ENCODE results near the gene TMEM163. TPM values are rescaled to one million over a fixed set of nuclear protein-coding genes. Genes with fewer than 3 reads are reported as not detected.
A peak's percentile ranks its signal among the peaks of the same experiment; 100 is the strongest.

The TMEM163 gene
- total and polyA plus RNA-seq, 4 donors, result 5.8 to 46.9 (median 29.8) TPM

GRCh38 chr2:134677856-134678756 lies 40.7 kb downstream of the TMEM163 start:
- 70 to 84% methylated on average over 20 of the region's 20 CpGs for WGBS, 2 donors
- H3K36me3 ChIP-seq (ENCODE audit: control insufficient read depth in 4 of 4, insufficient read depth in 4 of 4, low read length in 4 of 4), result no peaks in the 10 kb centered on the region
- DNase-seq (no peak), ATAC-seq (ENCODE audit: insufficient read depth, low FRiP score) (no peak)
- peaks cover 0 to 3% (median 0%) of the 10 kb centered on the region in 4 donors for H3K9me3 ChIP-seq (ENCODE audit: control insufficient read depth in 4 of 4, insufficient read depth in 3 of 4, low read length in 3 of 4)
- no peak overlapping the region for H3K27ac ChIP-seq (ENCODE audit: low read depth in 1 of 2, low read length in 1 of 2)
- no peak overlapping the region for H3K9ac ChIP-seq (ENCODE audit: insufficient read depth in 1 of 2, low read length in 2 of 2)
- H3K4me3 ChIP-seq, result no peak overlapping the region
- TF ChIP-seq, protein P1, sequence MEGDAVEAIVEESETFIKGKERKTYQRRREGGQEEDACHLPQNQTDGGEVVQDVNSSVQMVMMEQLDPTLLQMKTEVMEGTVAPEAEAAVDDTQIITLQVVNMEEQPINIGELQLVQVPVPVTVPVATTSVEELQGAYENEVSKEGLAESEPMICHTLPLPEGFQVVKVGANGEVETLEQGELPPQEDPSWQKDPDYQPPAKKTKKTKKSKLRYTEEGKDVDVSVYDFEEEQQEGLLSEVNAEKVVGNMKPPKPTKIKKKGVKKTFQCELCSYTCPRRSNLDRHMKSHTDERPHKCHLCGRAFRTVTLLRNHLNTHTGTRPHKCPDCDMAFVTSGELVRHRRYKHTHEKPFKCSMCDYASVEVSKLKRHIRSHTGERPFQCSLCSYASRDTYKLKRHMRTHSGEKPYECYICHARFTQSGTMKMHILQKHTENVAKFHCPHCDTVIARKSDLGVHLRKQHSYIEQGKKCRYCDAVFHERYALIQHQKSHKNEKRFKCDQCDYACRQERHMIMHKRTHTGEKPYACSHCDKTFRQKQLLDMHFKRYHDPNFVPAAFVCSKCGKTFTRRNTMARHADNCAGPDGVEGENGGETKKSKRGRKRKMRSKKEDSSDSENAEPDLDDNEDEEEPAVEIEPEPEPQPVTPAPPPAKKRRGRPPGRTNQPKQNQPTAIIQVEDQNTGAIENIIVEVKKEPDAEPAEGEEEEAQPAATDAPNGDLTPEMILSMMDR (IDR thresholded peaks at IDR 0.05; ENCODE audit: control extremely low read depth, extremely low read depth), result no peak
- no peaks in the 10 kb centered on the region for H3K27me3 ChIP-seq (ENCODE audit: control insufficient read depth in 3 of 3, insufficient read depth in 3 of 3, low read length in 2 of 3)
- peaks cover 0 to 9% (median 0%) of the 10 kb centered on the region in 5 donors for H3K4me1 ChIP-seq (ENCODE audit: control insufficient read depth in 5 of 5, insufficient read depth in 5 of 5, low read length in 5 of 5)

DNA sequence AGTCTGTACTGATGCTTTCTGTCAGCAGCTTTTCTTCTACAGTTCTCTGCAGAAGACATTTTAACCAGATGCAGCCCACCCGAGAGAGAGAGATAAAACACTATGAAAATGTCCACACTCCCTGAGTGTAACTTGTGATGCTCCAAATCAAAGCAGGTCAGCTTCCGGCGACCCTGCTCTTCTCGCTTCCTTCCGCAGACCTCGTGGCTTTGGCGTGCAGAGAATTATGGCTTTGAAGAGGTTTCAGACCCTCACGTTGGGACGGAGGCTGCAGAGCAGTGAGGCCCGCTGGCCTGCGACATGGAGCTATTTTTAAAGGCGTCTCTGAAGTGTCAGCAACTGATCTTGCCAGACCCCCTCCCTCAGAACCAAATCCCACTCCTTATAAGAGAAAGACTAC lies 41.8 kb downstream of the TMEM163 start:
- ATAC-seq (ENCODE audit: insufficient read depth, low FRiP score) (no peak), DNase-seq (no peak)
- TF ChIP-seq, protein P1 (IDR thresholded peaks at IDR 0.05; ENCODE audit: control extremely low read depth, extremely low read depth), result no peak
- Histone ChIP-seq H3K9ac (ENCODE audit: insufficient read depth in 1 of 2, low read length in 2 of 2) (no peak overlapping the region), H3K4me1 (ENCODE audit: control insufficient read depth in 5 of 5, insufficient read depth in 5 of 5, low read length in 5 of 5) (peaks cover 0 to 9% (median 0%) of the 10 kb centered on the region in 5 donors), H3K4me3 (no peak overlapping the region), H3K36me3 (ENCODE audit: control insufficient read depth in 4 of 4, insufficient read depth in 4 of 4, low read length in 4 of 4) (no peaks in the 10 kb centered on the region), H3K27ac (ENCODE audit: low read depth in 1 of 2, low read length in 1 of 2) (no peak overlapping the region), H3K9me3 (ENCODE audit: control insufficient read depth in 4 of 4, insufficient read depth in 3 of 4, low read length in 3 of 4) (peaks cover 0 to 3% (median 0%) of the 10 kb centered on the region in 4 donors), H3K27me3 (ENCODE audit: control insufficient read depth in 3 of 3, insufficient read depth in 3 of 3, low read length in 2 of 3) (no peaks in the 10 kb centered on the region)
- WGBS, 2 donors, result 62 to 75% methylated on average over 12 of the region's 12 CpGs

GRCh38 chr2:134675314-134675713 lies 43.5 kb downstream of the TMEM163 start:
- WGBS, 2 donors, result 55 to 69% methylated on average over 3 of the region's 3 CpGs
- TF ChIP-seq, protein P1 (IDR thresholded peaks at IDR 0.05; ENCODE audit: control extremely low read depth, extremely low read depth), result no peak
- Histone ChIP-seq H3K9ac (ENCODE audit: insufficient read depth in 1 of 2, low read length in 2 of 2) (no peak overlapping the region), H3K36me3 (ENCODE audit: control insufficient read depth in 4 of 4, insufficient read depth in 4 of 4, low read length in 4 of 4) (no peaks in the 10 kb centered on the region), H3K9me3 (ENCODE audit: control insufficient read depth in 4 of 4, insufficient read depth in 3 of 4, low read length in 3 of 4) (peaks cover 0 to 3% (median 0%) of the 10 kb centered on the region in 4 donors), H3K27ac (ENCODE audit: low read depth in 1 of 2, low read length in 1 of 2) (peak overlapping the region in 1 of 2 donors; percentile 20), H3K27me3 (ENCODE audit: control insufficient read depth in 3 of 3, insufficient read depth in 3 of 3, low read length in 2 of 3) (no peaks in the 10 kb centered on the region), H3K4me3 (no peak overlapping the region), H3K4me1 (ENCODE audit: control insufficient read depth in 5 of 5, insufficient read depth in 5 of 5, low read length in 5 of 5) (peaks cover 0 to 10% (median 3%) of the 10 kb centered on the region in 5 donors)
- DNase-seq (no peak), ATAC-seq (ENCODE audit: insufficient read depth, low FRiP score) (no peak)
